Keratinocyte (primary cell): ENCODE results near the gene DHRSX. TPM values are rescaled to one million over a fixed set of nuclear protein-coding genes. Genes with fewer than 3 reads are reported as not detected.
A peak's percentile ranks its signal among the peaks of the same experiment; 100 is the strongest.
"Not testable (repeated sequence)": the region's sequence is repeated elsewhere in the genome, so short reads cannot be mapped to it uniquely, and the experiment has no call there.

Source experiments
- DNase-seq: peaks from one replicate; pipeline ENCODE4 v3.0.0-alpha.2; 2011; ENCODE audit warnings: low read depth, missing footprints, low spot score
- FAIRE-seq: peaks from 2 replicates; lab custom pipeline; 2011; peaks lifted over from hg19 to GRCh38; lab: Jason Lieb, UNC
- H2AFZ ChIP-seq: 2 replicates; pipeline ENCODE4 v1.6.0; 2012; ENCODE audit warnings: low read length, control low read depth, inconsistent platforms; ENCODE audit not compliant: control insufficient read depth
- H3K27ac ChIP-seq: 2 replicates; pipeline ENCODE4 v1.5.1; 2011; ENCODE audit warnings: low read length; ENCODE audit not compliant: control insufficient read depth, insufficient read depth
- H3K27me3 ChIP-seq: 3 replicates; pipeline ENCODE4 v1.6.0; 2011; ENCODE audit warnings: low read length; ENCODE audit not compliant: control insufficient read depth, insufficient read depth; ENCODE audit errors: extremely low read depth
- H3K36me3 ChIP-seq, 2 experiments: 2 replicates in 1 of 2; 3 replicates in 1 of 2; pipeline ENCODE4 v1.5.1; 2011; ENCODE audit warnings: low read length in 2 of 2, mild to moderate bottlenecking in 1 of 2; ENCODE audit not compliant: control insufficient read depth in 2 of 2, insufficient read depth in 2 of 2; ENCODE audit errors: extremely low read depth in 1 of 2
- H3K4me1 ChIP-seq: 3 replicates; pipeline ENCODE4 v1.5.1; 2011; ENCODE audit warnings: low read length; ENCODE audit not compliant: control insufficient read depth, insufficient read depth; ENCODE audit errors: extremely low read depth
- H3K4me2 ChIP-seq: 3 replicates; pipeline ENCODE4 v1.6.0; 2011; ENCODE audit warnings: low read depth, low read length; ENCODE audit not compliant: control insufficient read depth, insufficient read depth; ENCODE audit errors: extremely low read depth
- H3K4me3 ChIP-seq, 3 experiments: fragments of 200-600 bp in 1 of 3; sonication (generic) in 1 of 3; 2 replicates in 2 of 3; 3 replicates in 1 of 3; pipeline ENCODE4 v1.5.1; 2011 to 2016; ENCODE audit warnings: low read length in 3 of 3, mild to moderate bottlenecking in 3 of 3, control low read depth in 2 of 3, inconsistent platforms in 1 of 3, low read depth in 1 of 3, mixed read lengths in 1 of 3, mixed run types in 1 of 3, moderate library complexity in 1 of 3; ENCODE audit not compliant: control insufficient read depth in 2 of 3, insufficient read depth in 2 of 3; ENCODE audit errors: extremely low read depth in 1 of 3
- H3K79me2 ChIP-seq: 2 replicates; pipeline ENCODE4 v1.6.0; 2012; ENCODE audit warnings: low read length; ENCODE audit not compliant: control insufficient read depth, insufficient read depth
- H3K9ac ChIP-seq: 3 replicates; pipeline ENCODE4 v1.6.0; 2011; ENCODE audit warnings: low read length; ENCODE audit not compliant: control insufficient read depth, insufficient read depth; ENCODE audit errors: extremely low read depth
- H3K9me1 ChIP-seq: 3 replicates; pipeline ENCODE4 v1.6.0; 2011; ENCODE audit warnings: low read length; ENCODE audit not compliant: control insufficient read depth, insufficient read depth; ENCODE audit errors: extremely low read depth
- H3K9me3 ChIP-seq: 2 replicates; pipeline ENCODE4 v1.5.1; 2012; ENCODE audit warnings: low read depth, low read length; ENCODE audit not compliant: control insufficient read depth
- H4K20me1 ChIP-seq: 3 replicates; pipeline ENCODE4 v1.6.0; 2011; ENCODE audit warnings: low read length; ENCODE audit not compliant: control insufficient read depth, insufficient read depth; ENCODE audit errors: extremely low read depth
- CTCF ChIP-seq, 3 experiments: IDR thresholded peaks in 1 of 3; conservative IDR thresholded peaks in 1 of 3; optimal IDR thresholded peaks in 1 of 3; 2 replicates in 2 of 3; 3 replicates in 1 of 3; pipeline versions ENCODE3 to v1.5.1; 2011; ENCODE audit warnings: low read length in 3 of 3, mild to moderate bottlenecking in 3 of 3, moderate library complexity in 2 of 3, control low read depth in 1 of 3, inconsistent platforms in 1 of 3; ENCODE audit not compliant: insufficient read depth in 2 of 3; ENCODE audit errors: extremely low read depth in 1 of 3
- EZH2 ChIP-seq: IDR thresholded peaks from one replicate; pipeline ENCODE4 v1.6.1; 2012; ENCODE audit warnings: inconsistent platforms, mild to moderate bottlenecking, low read length, moderate library complexity
- dilution Hi-C: fragments of 300-500 bp; cut with MboI; formaldehyde crosslinking; loops from one replicate; pipeline ENCODE4 v1.7.0; 2020; ENCODE audit warnings: low sequenced_read_pairs; ENCODE audit not compliant: extremely low pct_ligation_motif_present
- polyA plus RNA-seq, 5 experiments: library from polyadenylated mRNA; depleted of rRNA in 3 of 5; stranded (reverse) in 3 of 5; stranded (forward) in 1 of 5; unstranded in 1 of 5; fragments of >200 nt; gene quantifications; 1 replicate in 1 of 5; 2 replicates in 3 of 5; 3 replicates in 1 of 5; pipeline versions ENCODE4 v1.2.1 to v1.2.3, GENCODE V29; 2011 to 2012; ENCODE audit warnings: missing spikeins in 2 of 5, low read depth in 1 of 5, low replicate concordance in 1 of 5

DHRSX gene
- polyA plus RNA-seq, 1 donor (not counting 4 experiments of a cell fraction or from before 2014, with no cell fraction given), result 20.4 TPM

GRCh38 chrX:2536141-2536540, 35.4 kb upstream of the DHRSX start:
- TF ChIP-seq CTCF (optimal IDR thresholded peaks at IDR 0.05 in 1 of 3, IDR thresholded peaks at IDR 0.05 in 1 of 3, conservative IDR thresholded peaks at IDR 0.05 in 1 of 3; ENCODE audit: extremely low read depth in 1 of 3, insufficient read depth in 2 of 3, low read length in 3 of 3), result no peak
- TF ChIP-seq EZH2, result no peak
- Histone ChIP-seq H3K4me3 (no peak overlapping the region), H2AFZ (no peak overlapping the region), H3K9ac (no peak overlapping the region), H3K4me1 (no peaks in the 10 kb centered on the region), H3K27me3 (peaks cover 5% of the 10 kb centered on the region), H3K9me3 (no peaks in the 10 kb centered on the region), H3K79me2 (no peaks in the 10 kb centered on the region), H3K27ac (no peak overlapping the region), H4K20me1 (no peaks in the 10 kb centered on the region), H3K9me1 (no peaks in the 10 kb centered on the region), H3K4me2 (no peak overlapping the region), H3K36me3 (no peaks in the 10 kb centered on the region)
- DNase-seq, result no peak
- dilution Hi-C loops, result no loop called here
- FAIRE-seq, result no peak

- H3K9me1 ChIP-seq, H3K4me1 ChIP-seq, H2AFZ ChIP-seq, DNase-seq, H3K4me2 ChIP-seq, dilution Hi-C loops, H3K36me3 ChIP-seq, H4K20me1 ChIP-seq, H3K79me2 ChIP-seq, H3K27ac ChIP-seq, H3K27me3 ChIP-seq, H3K4me3 ChIP-seq, H3K9me3 ChIP-seq, FAIRE-seq, H3K9ac ChIP-seq: not testable (repeated sequence)
These were observed 33.7 kb upstream of the DHRSX start for GRCh38 chrX:2534261-2535021.

GRCh38 chrX:2533424-2533823, 32.6 kb upstream of the DHRSX start:
- dilution Hi-C loops, result no loop called here
- Histone ChIP-seq H3K36me3 (no peaks in the 10 kb centered on the region), H3K79me2 (no peaks in the 10 kb centered on the region), H3K9me3 (no peaks in the 10 kb centered on the region), H4K20me1 (no peaks in the 10 kb centered on the region), H3K4me3 (no peak overlapping the region), H3K9ac (no peak overlapping the region), H2AFZ (peak overlapping the region; percentile 42), H3K4me1 (no peaks in the 10 kb centered on the region), H3K9me1 (no peaks in the 10 kb centered on the region), H3K4me2 (no peak overlapping the region), H3K27me3 (peaks cover 5% of the 10 kb centered on the region), H3K27ac (no peak overlapping the region)
- FAIRE-seq (no peak), DNase-seq (no peak)
- TF ChIP-seq CTCF (optimal IDR thresholded peaks at IDR 0.05 in 1 of 3, IDR thresholded peaks at IDR 0.05 in 1 of 3, conservative IDR thresholded peaks at IDR 0.05 in 1 of 3; ENCODE audit: extremely low read depth in 1 of 3, insufficient read depth in 2 of 3, low read length in 3 of 3) (no peak), EZH2 (no peak)
